HG03520 (cell line): ENCODE measurements around the gene TTC8.
A peak's percentile ranks its signal among the peaks of the same experiment; 100 is the strongest.
"Not testable (repeated sequence)": the region's sequence is repeated elsewhere in the genome, so short reads cannot be mapped to it uniquely, and the experiment has no call there.

Source experiments
- ATAC-seq: cut with Tn5 transposase; IDR thresholded peaks from one replicate; pipeline ENCODE4 v1.9.1; 2021; ENCODE audit warnings: mild to moderate bottlenecking, moderate library complexity; ENCODE audit not compliant: unreplicated experiment

The TTC8 gene

GRCh38 chr14:88823968-88824313 lies 510 bp upstream of the TTC8 start:
- ATAC-seq = peak; percentile 7

- ATAC-seq = no peak
Measured at GRCh38 chr14:88825078-88825458, 617 bp downstream of the TTC8 start.

- ATAC-seq = no peak
Measured at GRCh38 chr14:88825503-88825902, 1.1 kb downstream of the TTC8 start.

GRCh38 chr14:88829188-88829587 lies 4.7 kb downstream of the TTC8 start:
- no peak for ATAC-seq

- no peak for ATAC-seq
Measured at GRCh38 chr14:88829685-88830302, 5.3 kb downstream of the TTC8 start.

GRCh38 chr14:88831284-88831683 lies 6.8 kb downstream of the TTC8 start:
- no peak for ATAC-seq

- no peak for ATAC-seq
Measured at GRCh38 chr14:88834883-88835431, 10.5 kb downstream of the TTC8 start.

- no peak for ATAC-seq
Measured at GRCh38 chr14:88835661-88836060, 11.2 kb downstream of the TTC8 start.

GRCh38 chr14:88837495-88837894 lies 13.0 kb downstream of the TTC8 start:
- ATAC-seq = no peak

GRCh38 chr14:88838015-88838414 lies 13.6 kb downstream of the TTC8 start:
- ATAC-seq = no peak

GRCh38 chr14:88840926-88841325 lies 16.5 kb downstream of the TTC8 start:
- no peak for ATAC-seq

GRCh38 chr14:88841741-88842140 lies 17.3 kb downstream of the TTC8 start:
- no peak for ATAC-seq

- no peak for ATAC-seq
Measured at GRCh38 chr14:88842414-88842813, 18.0 kb downstream of the TTC8 start.

GRCh38 chr14:88844980-88845491 lies 20.6 kb downstream of the TTC8 start:
- no peak for ATAC-seq

- ATAC-seq = no peak
Measured at GRCh38 chr14:88848571-88848970, 24.1 kb downstream of the TTC8 start.

GRCh38 chr14:88849716-88850115 lies 25.3 kb downstream of the TTC8 start:
- no peak for ATAC-seq

GRCh38 chr14:88851587-88851986 lies 27.1 kb downstream of the TTC8 start:
- no peak for ATAC-seq

GRCh38 chr14:88852632-88853031 lies 28.2 kb downstream of the TTC8 start:
- ATAC-seq = no peak

GRCh38 chr14:88853129-88853528 lies 28.7 kb downstream of the TTC8 start:
- ATAC-seq = no peak

GRCh38 chr14:88856786-88857366 lies 32.4 kb downstream of the TTC8 start:
- ATAC-seq = no peak

- not testable (repeated sequence) for ATAC-seq
Measured at GRCh38 chr14:88857861-88858260, 33.4 kb downstream of the TTC8 start.

GRCh38 chr14:88859118-88859517 lies 34.7 kb downstream of the TTC8 start:
- not testable (repeated sequence) for ATAC-seq

GRCh38 chr14:88863167-88863566 lies 38.7 kb downstream of the TTC8 start:
- ATAC-seq = no peak
